ENCODE measurements around the gene POFUT1. TPM values are rescaled to one million over a fixed set of nuclear protein-coding genes. Genes with fewer than 3 reads are reported as not detected.

Gene POFUT1
- total and polyA plus RNA-seq, 2 experiments from 2014 or later, result 9.3 to 34.0 TPM

DNA sequence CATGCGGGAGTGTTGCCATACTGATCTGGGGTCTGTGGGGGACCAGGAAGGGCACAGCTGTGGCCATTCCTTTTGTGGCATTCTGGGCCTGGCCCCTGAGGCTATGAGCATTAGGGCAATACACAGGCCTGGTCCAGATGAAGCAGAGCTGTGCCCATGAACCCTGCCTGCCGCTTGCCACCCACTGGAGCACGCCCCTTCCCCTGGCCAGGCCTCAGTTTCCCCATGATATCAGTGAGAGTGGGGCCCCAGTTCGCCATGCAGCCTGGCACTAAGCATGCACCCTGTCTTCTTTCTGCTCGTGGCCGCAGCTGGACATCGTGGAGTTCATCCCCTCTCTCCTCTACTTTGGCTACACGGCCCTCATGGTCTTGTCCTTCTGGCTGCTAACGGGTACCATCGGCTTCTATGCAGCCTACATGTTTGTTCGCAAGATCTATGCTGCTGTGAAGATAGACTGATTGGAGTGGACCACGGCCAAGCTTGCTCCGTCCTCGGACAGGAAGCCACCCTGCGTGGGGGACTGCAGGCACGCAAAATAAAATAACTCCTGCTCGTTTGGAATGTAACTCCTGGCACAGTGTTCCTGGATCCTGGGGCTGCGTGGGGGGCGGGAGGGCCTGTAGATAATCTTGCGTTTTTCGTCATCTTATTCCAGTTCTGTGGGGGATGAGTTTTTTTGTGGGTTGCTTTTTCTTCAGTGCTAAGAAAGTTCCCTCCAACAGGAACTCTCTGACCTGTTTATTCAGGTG lies 42.5 kb upstream of the POFUT1 start (continued):
- TF ChIP-seq, protein P1, sequence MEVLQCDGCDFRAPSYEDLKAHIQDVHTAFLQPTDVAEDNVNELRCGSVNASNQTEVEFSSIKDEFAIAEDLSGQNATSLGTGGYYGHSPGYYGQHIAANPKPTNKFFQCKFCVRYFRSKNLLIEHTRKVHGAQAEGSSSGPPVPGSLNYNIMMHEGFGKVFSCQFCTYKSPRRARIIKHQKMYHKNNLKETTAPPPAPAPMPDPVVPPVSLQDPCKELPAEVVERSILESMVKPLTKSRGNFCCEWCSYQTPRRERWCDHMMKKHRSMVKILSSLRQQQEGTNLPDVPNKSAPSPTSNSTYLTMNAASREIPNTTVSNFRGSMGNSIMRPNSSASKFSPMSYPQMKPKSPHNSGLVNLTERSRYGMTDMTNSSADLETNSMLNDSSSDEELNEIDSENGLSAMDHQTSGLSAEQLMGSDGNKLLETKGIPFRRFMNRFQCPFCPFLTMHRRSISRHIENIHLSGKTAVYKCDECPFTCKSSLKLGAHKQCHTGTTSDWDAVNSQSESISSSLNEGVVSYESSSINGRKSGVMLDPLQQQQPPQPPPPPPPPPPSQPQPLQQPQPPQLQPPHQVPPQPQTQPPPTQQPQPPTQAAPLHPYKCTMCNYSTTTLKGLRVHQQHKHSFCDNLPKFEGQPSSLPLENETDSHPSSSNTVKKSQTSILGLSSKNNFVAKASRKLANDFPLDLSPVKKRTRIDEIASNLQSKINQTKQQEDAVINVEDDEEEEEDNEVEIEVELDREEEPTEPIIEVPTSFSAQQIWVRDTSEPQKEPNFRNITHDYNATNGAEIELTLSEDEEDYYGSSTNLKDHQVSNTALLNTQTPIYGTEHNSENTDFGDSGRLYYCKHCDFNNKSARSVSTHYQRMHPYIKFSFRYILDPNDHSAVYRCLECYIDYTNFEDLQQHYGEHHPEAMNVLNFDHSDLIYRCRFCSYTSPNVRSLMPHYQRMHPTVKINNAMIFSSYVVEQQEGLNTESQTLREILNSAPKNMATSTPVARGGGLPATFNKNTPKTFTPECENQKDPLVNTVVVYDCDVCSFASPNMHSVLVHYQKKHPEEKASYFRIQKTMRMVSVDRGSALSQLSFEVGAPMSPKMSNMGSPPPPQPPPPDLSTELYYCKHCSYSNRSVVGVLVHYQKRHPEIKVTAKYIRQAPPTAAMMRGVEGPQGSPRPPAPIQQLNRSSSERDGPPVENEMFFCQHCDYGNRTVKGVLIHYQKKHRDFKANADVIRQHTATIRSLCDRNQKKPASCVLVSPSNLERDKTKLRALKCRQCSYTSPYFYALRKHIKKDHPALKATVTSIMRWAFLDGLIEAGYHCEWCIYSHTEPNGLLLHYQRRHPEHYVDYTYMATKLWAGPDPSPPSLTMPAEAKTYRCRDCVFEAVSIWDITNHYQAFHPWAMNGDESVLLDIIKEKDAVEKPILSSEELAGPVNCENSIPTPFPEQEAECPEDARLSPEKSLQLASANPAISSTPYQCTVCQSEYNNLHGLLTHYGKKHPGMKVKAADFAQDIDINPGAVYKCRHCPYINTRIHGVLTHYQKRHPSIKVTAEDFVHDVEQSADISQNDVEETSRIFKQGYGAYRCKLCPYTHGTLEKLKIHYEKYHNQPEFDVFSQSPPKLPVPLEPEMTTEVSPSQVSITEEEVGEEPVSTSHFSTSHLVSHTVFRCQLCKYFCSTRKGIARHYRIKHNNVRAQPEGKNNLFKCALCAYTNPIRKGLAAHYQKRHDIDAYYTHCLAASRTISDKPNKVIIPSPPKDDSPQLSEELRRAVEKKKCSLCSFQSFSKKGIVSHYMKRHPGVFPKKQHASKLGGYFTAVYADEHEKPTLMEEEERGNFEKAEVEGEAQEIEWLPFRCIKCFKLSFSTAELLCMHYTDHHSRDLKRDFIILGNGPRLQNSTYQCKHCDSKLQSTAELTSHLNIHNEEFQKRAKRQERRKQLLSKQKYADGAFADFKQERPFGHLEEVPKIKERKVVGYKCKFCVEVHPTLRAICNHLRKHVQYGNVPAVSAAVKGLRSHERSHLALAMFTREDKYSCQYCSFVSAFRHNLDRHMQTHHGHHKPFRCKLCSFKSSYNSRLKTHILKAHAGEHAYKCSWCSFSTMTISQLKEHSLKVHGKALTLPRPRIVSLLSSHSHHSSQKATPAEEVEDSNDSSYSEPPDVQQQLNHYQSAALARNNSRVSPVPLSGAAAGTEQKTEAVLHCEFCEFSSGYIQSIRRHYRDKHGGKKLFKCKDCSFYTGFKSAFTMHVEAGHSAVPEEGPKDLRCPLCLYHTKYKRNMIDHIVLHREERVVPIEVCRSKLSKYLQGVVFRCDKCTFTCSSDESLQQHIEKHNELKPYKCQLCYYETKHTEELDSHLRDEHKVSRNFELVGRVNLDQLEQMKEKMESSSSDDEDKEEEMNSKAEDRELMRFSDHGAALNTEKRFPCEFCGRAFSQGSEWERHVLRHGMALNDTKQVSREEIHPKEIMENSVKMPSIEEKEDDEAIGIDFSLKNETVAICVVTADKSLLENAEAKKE (CRISPR knock-in tag; IDR thresholded peaks at IDR 0.05), result no peak
- TF ChIP-seq ZNF114 (CRISPR knock-in tag; IDR thresholded peaks at IDR 0.05) (no peak), JUNB (IDR thresholded peaks at IDR 0.05; ENCODE audit: unreplicated experiment) (no peak)
- TF ChIP-seq, protein P2, sequence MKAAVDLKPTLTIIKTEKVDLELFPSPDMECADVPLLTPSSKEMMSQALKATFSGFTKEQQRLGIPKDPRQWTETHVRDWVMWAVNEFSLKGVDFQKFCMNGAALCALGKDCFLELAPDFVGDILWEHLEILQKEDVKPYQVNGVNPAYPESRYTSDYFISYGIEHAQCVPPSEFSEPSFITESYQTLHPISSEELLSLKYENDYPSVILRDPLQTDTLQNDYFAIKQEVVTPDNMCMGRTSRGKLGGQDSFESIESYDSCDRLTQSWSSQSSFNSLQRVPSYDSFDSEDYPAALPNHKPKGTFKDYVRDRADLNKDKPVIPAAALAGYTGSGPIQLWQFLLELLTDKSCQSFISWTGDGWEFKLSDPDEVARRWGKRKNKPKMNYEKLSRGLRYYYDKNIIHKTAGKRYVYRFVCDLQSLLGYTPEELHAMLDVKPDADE (IDR thresholded peaks at IDR 0.05), result no peak

DNA sequence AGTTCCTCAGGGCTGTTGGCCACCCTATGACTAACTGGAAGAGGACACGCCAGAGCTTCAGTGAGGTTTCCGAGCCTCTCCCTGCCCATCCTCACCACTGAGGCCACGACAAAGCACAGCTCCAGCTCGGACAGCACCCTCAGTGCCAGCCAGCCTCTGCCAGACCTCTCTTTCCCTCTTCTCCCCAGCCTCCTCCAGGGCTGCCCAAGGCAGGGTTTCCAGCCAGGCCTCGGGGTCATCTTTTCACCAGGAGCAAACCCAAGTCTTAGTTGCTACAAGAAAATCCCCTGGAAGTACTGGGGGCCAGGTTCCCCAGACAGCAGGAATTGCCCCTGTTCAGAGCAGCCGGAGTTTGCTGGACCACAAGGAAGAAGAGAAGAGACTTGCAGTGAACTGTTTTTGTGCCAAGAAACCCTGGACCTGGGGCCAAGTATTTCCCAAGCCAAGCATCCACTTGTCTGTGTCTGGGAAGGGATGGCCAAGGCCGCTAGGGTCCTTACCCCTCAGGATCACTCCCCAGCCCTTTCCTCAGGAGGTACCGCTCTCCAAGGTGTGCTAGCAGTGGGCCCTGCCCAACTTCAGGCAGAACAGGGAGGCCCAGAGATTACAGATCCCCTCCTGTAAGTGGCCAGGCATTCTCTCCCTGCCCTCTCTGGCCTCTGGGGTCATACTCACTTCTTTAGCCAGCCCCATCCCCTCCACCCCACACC lies 41.7 kb upstream of the POFUT1 start:
- Histone ChIP-seq H2AFZ (no peak overlapping the region), H3K4me1 (ENCODE audit: insufficient read depth) (peaks cover 5% of the 10 kb centered on the region; the same call in 1 of the 2 replicates), H3K4me2 (no peak overlapping the region), H3K27ac (ENCODE audit: low read depth) (no peak overlapping the region), H3K9me2 (ENCODE audit: insufficient read depth) (no peaks in the 10 kb centered on the region), H3K27me3 (ENCODE audit: insufficient read depth) (no peaks in the 10 kb centered on the region), H3F3A (replicated peaks; ENCODE audit: low read depth) (0 out of 2 replicates have a peak, but pooled peaks cover 8% of the 10 kb centered on the region), H3K79me2 (replicated peaks; ENCODE audit: insufficient read depth) (no peaks in the 10 kb centered on the region), H4K20me1 (replicated peaks; ENCODE audit: insufficient read depth) (peaks cover 14% of the 10 kb centered on the region; the same call in 1 of the 2 replicates), H3K36me3 (ENCODE audit: insufficient read depth) (peaks cover 24% of the 10 kb centered on the region), H3K4me3 (no peak overlapping the region)
- ATAC-seq (no peak), DNase-seq (ENCODE audit: low spot score) (no peak)
- Mint-ChIP-seq H3K36me3 (ENCODE audit: low read depth) (peaks cover 51% of the 10 kb centered on the region), H3K27ac (no peak overlapping the region), H3K27me3 (ENCODE audit: insufficient read depth, low read depth, poor library complexity) (peaks cover 3% of the 10 kb centered on the region), H3K9me3 (no peaks in the 10 kb centered on the region), H3K4me3 (no peak overlapping the region), H3K4me1 (peaks cover 11% of the 10 kb centered on the region)
- TF ChIP-seq, protein P1 (CRISPR knock-in tag; IDR thresholded peaks at IDR 0.05), result no peak

Measured in GM23338 (cell line).